Progenitor cell of endocrine pancreas (in vitro differentiated cells): ENCODE data around the gene EXOC2. TPM values are rescaled to one million over a fixed set of nuclear protein-coding genes. Genes with fewer than 3 reads are reported as not detected.

Experiments used
- DNase-seq: peaks from one replicate; pipeline ENCODE4 v3.0.0; 2021; ENCODE audit warnings: low spot score; ENCODE audit not compliant: unreplicated experiment
- H3K27ac Mint-ChIP-seq: 2 replicates; pipeline ENCODE4 v1.8.0; 2021; ENCODE audit warnings: mild to moderate bottlenecking, moderate library complexity, mixed read lengths
- H3K27me3 Mint-ChIP-seq: 2 replicates; pipeline ENCODE4 v1.8.0; 2021; ENCODE audit warnings: mixed read lengths
- H3K36me3 Mint-ChIP-seq: 2 replicates; pipeline ENCODE4 v1.8.0; 2022; ENCODE audit warnings: mixed read lengths; ENCODE audit not compliant: insufficient read depth
- H3K4me1 Mint-ChIP-seq: 2 replicates; pipeline ENCODE4 v1.8.0; 2021; ENCODE audit warnings: low read depth, mixed read lengths
- H3K4me3 Mint-ChIP-seq: 2 replicates; pipeline ENCODE4 v1.8.0; 2021; ENCODE audit warnings: low read depth, mild to moderate bottlenecking, moderate library complexity, mixed read lengths
- H3K9me3 Mint-ChIP-seq: 2 replicates; pipeline ENCODE4 v1.8.0; 2021; ENCODE audit warnings: low read depth, mixed read lengths
- CTCF ChIP-seq: fragments of 200-600 bp; sonication (generic); IDR thresholded peaks from one replicate; pipeline ENCODE4 v1.5.0; 2021; ENCODE audit warnings: antibody characterized with exemption, mild to moderate bottlenecking; ENCODE audit not compliant: unreplicated experiment
- total RNA-seq: library from RNA; stranded (reverse); gene quantifications from 2 replicates; pipeline ENCODE4 v1.2.1, GENCODE V29; 2021

EXOC2 gene
- total RNA-seq, 1 donor from 2014 or later: 24.4 TPM

GRCh38 chr6:678520-678919 lies 14.4 kb downstream of the EXOC2 start:
- no peak for TF ChIP-seq CTCF
- H3K4me3 Mint-ChIP-seq: no peak overlapping the region
- no peaks in the 10 kb centered on the region for H3K9me3 Mint-ChIP-seq
- H3K4me1 Mint-ChIP-seq: peaks cover 3% of the 10 kb centered on the region
- no peak overlapping the region for H3K27ac Mint-ChIP-seq
- no peaks in the 10 kb centered on the region for H3K27me3 Mint-ChIP-seq
- DNase-seq: no peak
- peaks cover 3% of the 10 kb centered on the region for H3K36me3 Mint-ChIP-seq

- H3K36me3 Mint-ChIP-seq: peaks cover 3% of the 10 kb centered on the region
- peaks cover under 1% of the 10 kb centered on the region for H3K4me1 Mint-ChIP-seq
- DNase-seq: no peak
- H3K27me3 Mint-ChIP-seq: no peaks in the 10 kb centered on the region
- no peak for TF ChIP-seq CTCF
- no peaks in the 10 kb centered on the region for H3K9me3 Mint-ChIP-seq
- H3K4me3 Mint-ChIP-seq: no peak overlapping the region
- H3K27ac Mint-ChIP-seq: no peak overlapping the region
These were observed 15.0 kb downstream of the EXOC2 start for GRCh38 chr6:677919-678318.

GRCh38 chr6:674956-675355 lies 18.0 kb downstream of the EXOC2 start:
- TF ChIP-seq CTCF: no peak
- H3K27me3 Mint-ChIP-seq: no peaks in the 10 kb centered on the region
- H3K4me1 Mint-ChIP-seq: no peaks in the 10 kb centered on the region
- DNase-seq: no peak
- no peak overlapping the region for H3K27ac Mint-ChIP-seq
- peaks cover 9% of the 10 kb centered on the region for H3K9me3 Mint-ChIP-seq
- H3K4me3 Mint-ChIP-seq: no peak overlapping the region
- H3K36me3 Mint-ChIP-seq: peaks cover 11% of the 10 kb centered on the region

- Mint-ChIP-seq H3K9me3 (peaks cover 9% of the 10 kb centered on the region), H3K27ac (no peak overlapping the region), H3K4me1 (no peaks in the 10 kb centered on the region), H3K4me3 (no peak overlapping the region), H3K36me3 (peaks cover 11% of the 10 kb centered on the region), H3K27me3 (no peaks in the 10 kb centered on the region)
- TF ChIP-seq CTCF: no peak
- DNase-seq: no peak
These were observed 18.5 kb downstream of the EXOC2 start for GRCh38 chr6:674406-674805.

GRCh38 chr6:667253-667927 lies 25.5 kb downstream of the EXOC2 start:
- H3K4me3 Mint-ChIP-seq: no peak overlapping the region
- H3K9me3 Mint-ChIP-seq: peaks cover 32% of the 10 kb centered on the region
- H3K36me3 Mint-ChIP-seq: peaks cover 18% of the 10 kb centered on the region
- DNase-seq: no peak
- no peaks in the 10 kb centered on the region for H3K4me1 Mint-ChIP-seq
- TF ChIP-seq CTCF: no peak
- H3K27ac Mint-ChIP-seq: no peak overlapping the region
- H3K27me3 Mint-ChIP-seq: no peaks in the 10 kb centered on the region
